Left lobe of liver (tissue), 2 donors: ENCODE measurements around the gene C17orf50. TPM values are rescaled to one million over a fixed set of nuclear protein-coding genes. Genes with fewer than 3 reads are reported as not detected.
A peak's percentile ranks its signal among the peaks of the same experiment; 100 is the strongest.

Experiments
- ATAC-seq: fragments of 200-7000 bp; cut with Tn5 transposase; one replicate; pipeline ENCODE4 v1.9.1; 2020; ENCODE audit warnings: mild to moderate bottlenecking, moderate library complexity
- DNase-seq: peaks from one replicate; pipeline ENCODE4 v3.0.0-alpha.2; 2020; ENCODE audit warnings: low spot score
- total RNA-seq: library from RNA; stranded (reverse); gene quantifications from one replicate; pipeline ENCODE4 v1.2.1, GENCODE V29; 2021
- donor health status: DM: no; HTN: no; CAD: no; lungs with moderate emphysema.
- donor health status: DM: no; HTN: yes; CAD: no.

C17orf50 gene
- total RNA-seq, 1 donor from 2014 or later: not detected

DNA sequence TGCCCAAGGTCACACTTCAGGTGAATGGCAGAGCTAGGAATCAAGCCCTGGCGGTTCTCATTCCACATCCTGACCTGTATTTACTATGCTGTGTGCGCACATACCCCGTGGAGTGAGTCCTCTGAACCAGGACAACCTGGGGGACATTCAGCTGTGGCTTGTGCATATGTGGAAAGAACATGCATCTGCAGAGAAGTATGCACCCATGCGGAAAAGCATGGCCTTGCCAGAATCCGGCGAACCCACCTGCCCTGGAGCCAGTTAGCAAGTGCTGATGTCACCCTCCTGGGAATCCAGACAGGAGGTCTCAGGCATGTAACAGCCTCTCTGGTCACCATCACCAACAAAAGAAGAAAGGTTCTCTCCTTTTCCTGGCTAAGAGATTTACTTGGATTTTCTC is 27.3 kb upstream of the C17orf50 start:
- no peak for DNase-seq
- ATAC-seq: no peak

- DNase-seq: no peak
Observed at GRCh38 chr17:35734396-35734795, 26.3 kb upstream of the C17orf50 start.

GRCh38 chr17:35735036-35735805 is 25.5 kb upstream of the C17orf50 start:
- ATAC-seq: no peak
- no peak for DNase-seq

More at GRCh38 chr17:35734396-35734795, 26.3 kb upstream of the C17orf50 start:
- ATAC-seq: no peak

DNA sequence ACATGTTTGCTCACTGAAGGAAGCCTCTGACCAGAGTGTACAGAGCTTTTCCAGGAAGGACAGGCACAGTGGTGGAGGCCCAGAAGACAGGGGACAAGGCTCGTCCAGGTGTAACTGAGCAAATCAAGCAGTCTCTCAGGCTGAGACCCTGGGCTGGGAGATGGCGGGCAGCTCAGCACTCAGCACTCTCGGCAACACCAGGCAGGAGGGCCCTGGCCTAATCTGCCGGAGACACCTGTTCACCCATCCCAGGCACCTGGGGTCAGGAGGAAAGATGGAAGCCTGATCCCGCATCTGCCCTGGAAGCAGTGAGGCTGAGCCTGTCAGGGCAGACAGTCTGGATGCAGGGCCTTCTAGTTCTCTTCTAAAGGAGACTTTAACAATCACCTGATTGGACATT is 24.5 kb upstream of the C17orf50 start:
- no peak for DNase-seq
- ATAC-seq: no peak

GRCh38 chr17:35738519-35739133 is 22.1 kb upstream of the C17orf50 start:
- DNase-seq: no peak
- no peak for ATAC-seq

GRCh38 chr17:35740216-35740615 is 20.5 kb upstream of the C17orf50 start:
- no peak for ATAC-seq
- DNase-seq: no peak

GRCh38 chr17:35740997-35741931 is 19.4 kb upstream of the C17orf50 start:
- ATAC-seq: peak; percentile 45
- DNase-seq: no peak

GRCh38 chr17:35742496-35742895 is 18.2 kb upstream of the C17orf50 start:
- no peak for DNase-seq
- no peak for ATAC-seq

GRCh38 chr17:35742896-35743477 is 17.7 kb upstream of the C17orf50 start:
- DNase-seq: no peak
- ATAC-seq: no peak

DNA sequence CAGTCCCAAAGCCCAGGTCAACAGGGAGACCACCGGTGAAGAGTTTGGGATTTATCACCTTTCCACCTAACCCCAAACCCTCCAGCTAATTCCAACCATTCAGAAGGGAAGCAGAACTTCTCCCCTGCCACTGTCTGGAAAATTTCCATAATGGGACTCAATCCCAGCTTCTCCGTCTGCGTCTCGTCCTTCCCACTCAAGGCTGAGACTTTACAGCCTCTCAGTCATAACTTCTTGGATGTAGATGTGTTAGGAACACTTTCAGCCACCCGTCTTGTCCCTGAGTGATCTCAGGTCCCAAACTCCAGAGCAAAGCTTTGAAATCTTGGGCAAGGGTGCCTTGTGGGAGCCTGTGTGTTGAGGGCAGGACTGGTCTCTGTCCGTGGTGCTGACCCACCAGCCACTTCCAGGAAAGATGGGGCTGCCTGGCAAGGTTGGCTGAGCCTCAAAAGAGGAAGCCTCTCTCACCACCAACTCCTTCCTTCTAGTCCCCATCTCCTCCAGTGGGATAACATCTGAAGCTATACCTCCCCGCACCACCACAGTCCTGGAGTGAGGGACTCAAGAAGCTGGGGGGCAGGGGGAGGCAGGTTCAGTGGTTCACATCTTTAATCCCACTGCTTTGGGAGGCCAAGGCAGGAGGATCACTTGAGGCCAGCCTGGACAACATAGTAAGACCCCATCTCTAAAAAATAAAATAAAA is 16.9 kb upstream of the C17orf50 start:
- ATAC-seq (no peak), DNase-seq (no peak)

GRCh38 chr17:35744830-35745229 is 15.9 kb upstream of the C17orf50 start:
- DNase-seq (no peak), ATAC-seq (no peak)

- no peak for DNase-seq
- no peak for ATAC-seq
Observed at GRCh38 chr17:35745246-35745645, 15.4 kb upstream of the C17orf50 start.

- ATAC-seq (no peak), DNase-seq (no peak)
Observed at GRCh38 chr17:35745749-35746320, 14.9 kb upstream of the C17orf50 start.

DNA sequence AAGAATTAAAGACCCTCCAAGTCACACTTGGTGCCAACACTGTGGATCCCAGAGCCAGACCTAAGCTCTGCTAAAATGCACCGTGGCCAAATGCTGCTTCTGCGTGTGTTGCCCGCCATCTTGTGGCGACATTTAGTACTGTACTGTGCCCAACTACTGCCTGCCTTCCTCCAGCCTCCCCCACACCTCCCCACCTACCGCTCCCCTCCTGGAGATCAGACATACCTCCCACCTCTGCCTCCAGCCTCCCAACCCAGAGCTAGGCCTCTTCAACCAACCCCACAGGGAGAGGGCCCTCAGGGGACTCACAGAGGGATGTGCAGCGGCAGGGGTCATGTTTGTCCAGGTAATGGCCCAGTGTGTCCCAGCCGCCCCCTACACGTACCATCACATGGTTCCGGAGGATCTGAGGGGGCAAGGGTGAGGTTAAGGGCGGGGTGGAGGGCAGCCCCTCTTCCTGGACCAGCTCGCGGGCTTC is 13.1 kb upstream of the C17orf50 start:
- ATAC-seq (peak; percentile 88), DNase-seq (peak; percentile 75)

DNA sequence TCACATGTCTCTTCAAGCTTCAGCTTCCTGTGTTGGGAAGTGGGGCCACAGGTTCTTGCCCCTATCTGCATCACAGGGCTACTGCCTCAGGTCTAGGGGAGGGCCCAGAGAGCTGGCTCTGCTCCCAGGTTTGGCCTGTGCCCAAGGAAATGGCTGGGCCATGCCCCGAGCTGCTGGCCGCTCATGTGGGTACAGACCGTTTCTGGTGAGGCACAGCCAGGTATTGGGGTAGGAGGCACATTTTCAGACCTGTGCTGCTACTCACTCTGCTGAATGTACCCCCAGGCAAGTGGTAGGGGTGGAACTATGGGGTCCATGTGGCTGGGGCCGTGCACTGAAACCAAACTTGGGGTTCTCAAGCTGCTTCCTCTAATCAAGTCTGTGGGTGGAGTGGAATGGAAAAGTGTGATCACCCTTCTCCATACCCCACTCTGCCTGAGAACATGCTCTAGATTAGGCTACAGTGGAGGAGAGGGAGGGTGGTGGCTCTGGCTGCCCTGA is 12.3 kb upstream of the C17orf50 start:
- ATAC-seq (peak; percentile 89), DNase-seq (peak; percentile 88)

GRCh38 chr17:35748979-35749378 is 11.7 kb upstream of the C17orf50 start:
- no peak for ATAC-seq
- DNase-seq: no peak

GRCh38 chr17:35749560-35750412 is 10.9 kb upstream of the C17orf50 start:
- ATAC-seq: no peak
- no peak for DNase-seq

- DNase-seq (no peak), ATAC-seq (no peak)
Observed at GRCh38 chr17:35750526-35751395, 9.9 kb upstream of the C17orf50 start.
